GM19438 (cell line): ENCODE measurements around the gene TECTB.
"Not testable (repeated sequence)": the region's sequence is repeated elsewhere in the genome, so short reads cannot be mapped to it uniquely, and the experiment has no call there.

Experiments
- ATAC-seq: cut with Tn5 transposase; IDR thresholded peaks from one replicate; pipeline ENCODE4 v1.9.1; 2021; ENCODE audit warnings: low read depth; ENCODE audit not compliant: unreplicated experiment

TECTB gene

GRCh38 chr10:112283100-112283499 is at the start of gene TECTB:
TSS of gene TECTB (plus strand) at chr10:112283400. CDS start at chr10:112283735, 335 bp downstream.
- ATAC-seq, result no peak

- no peak for ATAC-seq
These were observed 48.1 kb upstream of the TECTB start for GRCh38 chr10:112235141-112235540.

- no peak for ATAC-seq
These were observed 47.3 kb upstream of the TECTB start for GRCh38 chr10:112235920-112236319.

GRCh38 chr10:112236486-112236885 is 46.7 kb upstream of the TECTB start:
- no peak for ATAC-seq

- no peak for ATAC-seq
These were observed 43.9 kb upstream of the TECTB start for GRCh38 chr10:112239347-112239746.

GRCh38 chr10:112240441-112240840 is 42.8 kb upstream of the TECTB start:
- ATAC-seq, result no peak

GRCh38 chr10:112241651-112242341 is 41.4 kb upstream of the TECTB start:
- ATAC-seq, result no peak

- no peak for ATAC-seq
These were observed 40.4 kb upstream of the TECTB start for GRCh38 chr10:112242769-112243168.

- no peak for ATAC-seq
These were observed 39.5 kb upstream of the TECTB start for GRCh38 chr10:112243713-112244112.

- ATAC-seq, result no peak
These were observed 39.0 kb upstream of the TECTB start for GRCh38 chr10:112244197-112244596.

GRCh38 chr10:112247791-112248190 is 35.4 kb upstream of the TECTB start:
- ATAC-seq, result no peak

- no peak for ATAC-seq
These were observed 34.5 kb upstream of the TECTB start for GRCh38 chr10:112248584-112249295.

- no peak for ATAC-seq
These were observed 33.5 kb upstream of the TECTB start for GRCh38 chr10:112249722-112250121.

- no peak for ATAC-seq
These were observed 32.6 kb upstream of the TECTB start for GRCh38 chr10:112250555-112250954.

- not testable (repeated sequence) for ATAC-seq
These were observed 32.0 kb upstream of the TECTB start for GRCh38 chr10:112251238-112251637.

- no peak for ATAC-seq
These were observed 24.8 kb upstream of the TECTB start for GRCh38 chr10:112258407-112258806.

- ATAC-seq, result no peak
These were observed 23.5 kb upstream of the TECTB start for GRCh38 chr10:112259688-112260087.

- no peak for ATAC-seq
These were observed 22.4 kb upstream of the TECTB start for GRCh38 chr10:112260831-112261230.

- no peak for ATAC-seq
These were observed 21.8 kb upstream of the TECTB start for GRCh38 chr10:112261281-112261822.

GRCh38 chr10:112262546-112262945 is 20.7 kb upstream of the TECTB start:
- ATAC-seq, result no peak

- no peak for ATAC-seq
These were observed 17.5 kb upstream of the TECTB start for GRCh38 chr10:112265745-112266144.

GRCh38 chr10:112269266-112269665 is 13.9 kb upstream of the TECTB start:
- ATAC-seq, result no peak
